Inferior parietal cortex (tissue), 1 donor: Measurements from ENCODE around the gene DMRT3.

Experiments
- DNase-seq: peaks from one replicate; pipeline ENCODE4 v3.0.0-alpha.2; 2016; ENCODE audit errors: extremely low spot score

The DMRT3 gene

GRCh38 chr9:976258-976942, at the start of gene DMRT3:
DMRT3 (plus strand) TSS chr9:976655; CDS start chr9:977002, 347 bp downstream.
- no peak for DNase-seq

- no peak for DNase-seq
Measured at GRCh38 chr9:926976-927375, 49.5 kb upstream of the DMRT3 start.

- no peak for DNase-seq
Measured at GRCh38 chr9:928363-929042, 48.0 kb upstream of the DMRT3 start.

- no peak for DNase-seq
Measured at GRCh38 chr9:929719-930118, 46.7 kb upstream of the DMRT3 start.

DNA sequence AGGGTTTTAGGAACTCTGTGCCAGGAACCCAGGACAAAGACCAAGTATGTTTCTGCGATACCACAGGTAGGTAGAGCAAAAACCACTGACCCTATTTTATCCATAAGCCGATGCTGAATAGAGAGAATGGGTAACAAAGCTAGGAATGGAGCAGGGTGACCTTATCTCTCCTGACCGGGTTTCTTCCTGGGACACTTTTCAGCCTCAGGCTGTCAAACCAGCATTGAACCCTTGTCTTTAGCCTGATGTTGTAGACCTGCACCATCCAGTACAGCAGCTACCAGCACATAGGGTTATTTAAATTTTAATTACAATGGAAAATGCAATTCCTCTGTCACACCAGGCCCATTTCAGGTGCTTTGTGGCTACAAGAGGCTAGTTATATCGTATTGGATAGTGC, 43.1 kb upstream of the DMRT3 start:
- no peak for DNase-seq

- DNase-seq, result no peak
Measured at GRCh38 chr9:935348-935965, 41.0 kb upstream of the DMRT3 start.

- no peak for DNase-seq
Measured at GRCh38 chr9:942805-943580, 33.5 kb upstream of the DMRT3 start.

GRCh38 chr9:947985-948384, 28.5 kb upstream of the DMRT3 start:
- no peak for DNase-seq

DNA sequence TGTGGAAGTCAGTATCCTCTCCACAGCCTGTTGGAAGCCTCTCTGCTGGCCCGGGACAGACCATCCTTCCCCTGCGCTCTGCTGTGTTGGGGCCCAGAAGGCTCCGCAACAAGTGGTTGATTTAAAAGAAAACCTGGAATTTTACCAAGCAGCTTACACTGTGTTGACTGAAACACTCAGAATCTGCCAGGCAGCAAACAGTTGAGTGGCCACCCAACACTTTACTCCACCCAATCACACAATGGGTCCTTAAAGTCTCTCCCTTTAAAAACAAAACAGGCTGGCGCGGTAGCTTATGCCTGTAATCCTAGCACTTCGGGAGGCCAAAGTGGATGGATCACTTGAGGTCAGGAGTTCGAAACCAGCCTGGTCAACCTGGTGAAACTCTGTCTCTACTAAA, 28.0 kb upstream of the DMRT3 start:
- DNase-seq, result no peak

- DNase-seq, result no peak
Measured at GRCh38 chr9:950139-950538, 26.3 kb upstream of the DMRT3 start.

GRCh38 chr9:952546-952945, 23.9 kb upstream of the DMRT3 start:
- no peak for DNase-seq

- DNase-seq, result no peak
Measured at GRCh38 chr9:959105-959504, 17.4 kb upstream of the DMRT3 start.

DNA sequence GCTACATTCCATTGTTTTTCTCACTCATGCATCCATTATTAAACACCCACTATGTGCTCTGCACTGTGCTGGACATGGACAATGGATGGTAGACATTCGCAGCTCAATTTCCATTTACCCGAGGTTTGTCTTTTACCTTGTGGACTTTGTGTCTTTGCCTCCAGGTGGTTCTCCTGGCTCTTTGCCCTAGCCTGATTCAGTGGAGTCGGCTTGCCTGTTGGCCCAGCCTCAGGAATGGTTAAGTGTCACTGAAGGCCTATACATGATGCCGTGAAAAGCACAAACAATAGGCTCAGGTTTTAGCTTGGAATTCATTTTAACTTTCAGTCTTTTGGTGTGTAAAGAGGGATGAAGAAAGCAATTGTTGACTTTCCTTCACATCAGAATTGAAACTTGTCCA, 16.5 kb upstream of the DMRT3 start:
- DNase-seq, result no peak

- no peak for DNase-seq
Measured at GRCh38 chr9:962023-962422, 14.4 kb upstream of the DMRT3 start.

GRCh38 chr9:965497-965896, 11.0 kb upstream of the DMRT3 start:
- DNase-seq, result no peak

- DNase-seq, result no peak
Measured at GRCh38 chr9:966870-967269, 9.6 kb upstream of the DMRT3 start.

DNA sequence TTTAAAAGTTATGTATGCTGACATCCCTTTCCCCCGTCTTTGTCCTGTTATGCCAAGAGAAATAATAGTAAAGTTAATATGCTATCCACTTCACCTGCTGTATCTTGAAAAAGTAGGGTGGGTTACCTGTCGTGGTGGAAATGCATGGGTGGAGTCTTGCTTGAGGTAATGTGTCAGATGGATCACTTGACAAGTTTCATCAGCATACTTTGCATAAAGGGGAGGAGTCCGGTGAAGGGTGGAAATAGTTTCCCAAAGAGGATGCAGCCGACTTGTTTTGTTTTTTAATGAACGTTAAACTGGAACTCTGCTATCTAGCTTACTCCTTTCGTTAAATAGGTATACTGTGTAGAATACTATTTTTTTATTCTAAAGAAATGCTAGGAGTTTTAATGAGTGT, 9.0 kb upstream of the DMRT3 start:
- DNase-seq, result no peak

DNA sequence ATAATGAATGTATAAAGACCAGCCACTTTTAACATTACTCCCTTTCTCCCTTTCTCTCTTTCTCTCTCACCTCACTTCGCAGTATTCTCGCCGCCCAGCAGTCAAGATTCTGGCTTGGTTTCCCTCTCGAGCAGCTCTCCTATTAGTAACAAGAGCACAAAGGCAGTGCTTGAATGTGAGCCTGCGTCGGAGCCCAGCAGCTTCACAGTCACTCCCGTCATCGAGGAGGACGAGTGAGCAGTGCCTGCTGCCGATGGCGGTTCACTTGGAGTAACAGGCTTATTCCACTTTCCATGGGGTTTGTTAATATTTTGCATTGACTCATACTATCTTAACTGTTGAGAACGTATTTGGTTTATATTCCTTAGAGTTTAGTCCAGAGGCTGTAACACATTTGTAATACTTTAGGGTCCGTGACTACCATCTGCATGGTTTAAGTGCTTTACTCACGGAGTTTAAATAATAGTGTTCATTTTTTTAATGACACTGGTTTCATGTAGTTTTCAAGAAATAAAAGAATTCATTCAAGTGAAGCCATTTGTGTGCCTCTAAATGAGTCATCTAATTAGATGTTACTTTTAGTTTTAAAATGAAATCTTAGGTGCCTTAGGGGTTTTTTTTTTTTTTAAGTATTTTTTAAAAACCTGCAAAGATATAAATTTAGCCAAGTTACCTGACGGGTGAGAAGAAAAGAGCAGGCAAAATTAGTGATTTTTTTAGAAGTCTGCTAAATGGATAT, 8.4 kb upstream of the DMRT3 start:
- no peak for DNase-seq

DNA sequence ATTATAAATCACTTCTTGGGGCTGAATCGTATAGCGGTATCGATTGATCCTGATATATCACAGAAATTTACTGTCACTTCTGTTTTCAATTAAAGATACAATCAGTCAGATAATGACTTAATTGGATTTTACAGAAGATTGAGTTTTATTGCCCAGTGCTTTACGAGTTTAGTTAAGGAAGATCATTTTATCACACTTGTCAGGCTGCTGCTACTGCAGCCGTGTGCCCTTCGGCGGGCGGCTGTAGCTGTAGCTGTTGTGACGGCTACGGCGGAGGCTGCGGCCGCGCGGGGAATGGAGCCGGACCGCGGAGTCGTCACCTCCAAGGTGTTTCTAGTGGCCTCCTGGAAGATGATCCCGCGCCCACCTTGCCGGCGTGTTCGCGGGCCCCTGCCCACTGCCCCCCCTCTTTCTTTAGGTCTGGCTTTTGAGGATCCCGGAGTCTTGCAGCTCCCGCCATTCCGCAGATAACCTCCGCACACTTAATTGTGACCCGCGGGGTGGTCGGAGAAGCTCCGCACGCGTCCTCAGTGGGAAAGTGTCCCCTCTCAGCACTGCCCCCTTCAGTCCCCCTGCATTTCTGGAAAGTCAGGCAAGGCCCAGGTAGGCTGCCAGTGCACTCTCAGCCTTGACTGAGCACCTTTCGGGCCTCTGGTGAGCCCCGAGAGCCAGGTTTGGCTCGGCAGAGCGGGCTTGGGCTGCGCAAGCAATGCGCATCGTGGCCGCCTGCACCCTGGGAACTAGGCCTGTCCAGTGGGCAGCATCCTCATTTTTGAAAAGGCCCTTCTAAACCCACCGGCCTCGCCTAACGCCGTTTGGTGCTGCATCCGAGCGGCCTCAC, 6.9 kb upstream of the DMRT3 start:
- no peak for DNase-seq

DNA sequence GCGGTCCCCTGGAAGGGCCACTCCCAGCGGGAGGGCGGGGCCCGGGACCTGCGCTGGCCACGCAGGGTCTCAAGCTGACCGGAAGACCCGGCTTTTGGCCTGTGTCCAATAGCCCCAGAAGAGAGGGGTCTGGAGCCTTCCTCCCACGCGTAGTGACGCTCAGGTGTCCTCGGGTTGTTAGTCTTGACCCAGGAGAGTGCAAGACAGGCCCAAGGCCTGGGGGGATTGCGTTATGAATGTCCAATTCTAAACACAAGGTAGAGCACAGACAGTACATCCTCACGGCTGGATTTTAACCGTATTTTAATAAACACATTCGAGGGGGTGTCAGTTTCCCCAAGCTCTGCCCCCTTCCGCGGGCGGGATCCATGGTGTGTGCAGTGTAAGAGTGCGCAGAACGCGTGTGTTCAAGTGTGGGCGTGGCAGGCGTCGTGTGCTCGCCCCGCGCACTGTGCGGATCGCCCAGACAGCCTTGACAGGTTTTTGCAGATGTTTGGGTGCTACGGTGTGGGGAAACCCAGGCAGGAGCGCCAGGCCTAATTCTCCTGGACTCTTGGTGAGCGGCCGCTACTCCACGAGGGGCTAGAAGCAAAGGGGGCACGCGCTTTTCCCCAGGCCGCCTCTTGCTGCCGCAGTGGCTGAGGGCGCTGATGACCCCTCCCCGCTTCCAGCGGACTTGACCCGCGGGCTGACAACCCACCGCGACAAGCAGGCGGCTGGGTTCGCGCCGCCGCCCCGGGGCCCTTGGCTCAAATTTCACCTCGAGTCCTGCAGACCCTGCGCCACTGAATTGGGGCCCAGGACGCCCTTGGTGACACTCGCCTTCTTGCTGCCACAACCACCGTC, 6.1 kb upstream of the DMRT3 start:
- no peak for DNase-seq
